ENCODE data around the gene PLXNA4.

- TF ChIP-seq POLR2A (IDR thresholded peaks at IDR 0.05; ENCODE audit: low read depth, low read length) (no peak), POLR2AphosphoS5 (IDR thresholded peaks at IDR 0.05; ENCODE audit: low read depth, low read length) (no peak), TAF1 (IDR thresholded peaks at IDR 0.05; ENCODE audit: low read depth, low read length) (no peak)
Observed at GRCh38 chr7:132379292-132379691, 197.0 kb downstream of the PLXNA4 start.
